GM19467 (cell line): ENCODE data around the gene PALM.

Experiments used
- ATAC-seq: cut with Tn5 transposase; IDR thresholded peaks from one replicate; pipeline ENCODE4 v1.9.1; 2021; ENCODE audit warnings: mild to moderate bottlenecking, moderate library complexity; ENCODE audit not compliant: unreplicated experiment

The PALM gene

GRCh38 chr19:750640-751423 is 42.1 kb downstream of the PALM start, which contains the start of gene MISP:
Gene MISP, plus strand, starts transcription at chr19:751112. Its CDS starts 5,835 bp downstream, at chr19:756947.
- ATAC-seq: no peak

- no peak for ATAC-seq
Observed at GRCh38 chr19:751501-752341, 43.0 kb downstream of the PALM start.

GRCh38 chr19:752652-753517 is 44.1 kb downstream of the PALM start:
- ATAC-seq: no peak

DNA sequence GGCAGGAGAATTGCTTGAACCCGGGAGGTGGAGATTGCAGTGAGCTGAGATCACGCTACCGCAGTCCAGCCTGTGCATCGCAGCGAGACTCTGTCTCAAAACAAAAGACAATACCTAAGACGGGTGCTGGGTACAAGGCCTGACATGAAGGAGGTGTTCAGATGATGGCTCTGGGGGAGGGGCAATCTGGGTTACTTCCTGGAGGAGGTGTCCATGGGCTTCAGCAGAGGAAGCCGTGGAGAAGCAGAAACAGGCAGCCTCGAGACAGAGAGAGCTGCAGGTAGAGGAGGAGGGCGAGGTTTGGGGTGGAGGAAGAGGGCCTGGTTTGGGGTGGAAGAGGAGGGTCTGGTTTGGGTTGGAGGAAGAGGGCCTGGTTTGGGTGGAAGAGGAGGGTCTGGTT is 45.8 kb downstream of the PALM start:
- ATAC-seq: no peak

- no peak for ATAC-seq
Observed at GRCh38 chr19:755063-755462, 46.3 kb downstream of the PALM start.

- no peak for ATAC-seq
Observed at GRCh38 chr19:756236-756635, 47.5 kb downstream of the PALM start.

- no peak for ATAC-seq
Observed at GRCh38 chr19:756821-757688, 48.3 kb downstream of the PALM start.

DNA sequence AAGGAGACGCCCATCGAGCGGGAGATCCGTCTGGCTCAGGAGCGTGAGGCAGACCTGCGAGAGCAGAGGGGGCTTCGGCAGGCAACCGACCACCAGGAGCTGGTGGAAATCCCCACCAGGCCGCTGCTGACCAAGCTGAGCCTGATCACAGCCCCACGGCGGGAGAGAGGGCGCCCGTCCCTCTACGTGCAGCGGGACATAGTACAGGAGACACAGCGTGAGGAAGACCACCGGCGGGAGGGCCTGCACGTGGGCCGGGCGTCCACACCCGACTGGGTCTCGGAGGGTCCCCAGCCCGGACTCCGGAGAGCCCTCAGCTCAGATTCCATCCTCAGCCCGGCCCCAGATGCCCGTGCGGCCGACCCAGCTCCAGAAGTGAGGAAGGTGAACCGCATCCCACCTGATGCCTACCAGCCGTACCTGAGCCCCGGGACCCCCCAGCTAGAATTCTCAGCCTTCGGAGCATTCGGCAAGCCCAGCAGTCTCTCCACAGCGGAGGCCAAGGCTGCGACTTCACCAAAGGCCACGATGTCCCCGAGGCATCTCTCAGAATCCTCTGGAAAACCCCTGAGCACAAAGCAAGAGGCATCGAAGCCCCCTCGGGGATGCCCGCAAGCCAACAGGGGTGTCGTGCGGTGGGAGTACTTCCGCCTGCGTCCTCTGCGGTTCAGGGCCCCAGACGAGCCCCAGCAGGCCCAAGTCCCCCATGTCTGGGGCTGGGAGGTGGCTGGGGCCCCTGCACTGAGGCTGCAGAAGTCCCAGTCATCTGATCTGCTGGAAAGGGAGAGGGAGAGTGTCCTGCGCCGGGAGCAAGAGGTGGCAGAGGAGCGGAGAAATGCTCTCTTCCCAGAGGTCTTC is 49.3 kb downstream of the PALM start:
- no peak for ATAC-seq

DNA sequence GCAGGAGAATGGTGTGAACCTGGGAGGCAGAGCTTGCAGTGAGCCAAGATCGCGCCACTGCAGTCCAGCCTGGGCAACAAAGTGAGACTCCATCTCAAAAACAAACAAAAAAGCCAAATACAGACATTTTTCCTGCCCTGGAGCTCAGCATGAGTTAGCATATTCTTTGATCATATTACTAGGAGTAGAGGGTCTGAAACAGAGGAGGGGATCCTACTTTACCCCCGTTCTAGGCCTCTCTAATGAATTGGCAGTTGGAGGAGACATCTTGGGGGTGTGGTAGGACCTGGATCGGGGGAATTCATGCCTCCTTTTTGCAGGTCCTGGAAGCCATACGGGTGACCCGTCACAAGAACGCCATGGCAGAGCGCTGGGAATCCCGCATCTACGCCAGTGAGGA is 54.4 kb downstream of the PALM start:
- ATAC-seq: no peak

GRCh38 chr19:763869-764268 is 55.1 kb downstream of the PALM start:
- no peak for ATAC-seq

- ATAC-seq: no peak
Observed at GRCh38 chr19:764301-764700, 55.6 kb downstream of the PALM start.

DNA sequence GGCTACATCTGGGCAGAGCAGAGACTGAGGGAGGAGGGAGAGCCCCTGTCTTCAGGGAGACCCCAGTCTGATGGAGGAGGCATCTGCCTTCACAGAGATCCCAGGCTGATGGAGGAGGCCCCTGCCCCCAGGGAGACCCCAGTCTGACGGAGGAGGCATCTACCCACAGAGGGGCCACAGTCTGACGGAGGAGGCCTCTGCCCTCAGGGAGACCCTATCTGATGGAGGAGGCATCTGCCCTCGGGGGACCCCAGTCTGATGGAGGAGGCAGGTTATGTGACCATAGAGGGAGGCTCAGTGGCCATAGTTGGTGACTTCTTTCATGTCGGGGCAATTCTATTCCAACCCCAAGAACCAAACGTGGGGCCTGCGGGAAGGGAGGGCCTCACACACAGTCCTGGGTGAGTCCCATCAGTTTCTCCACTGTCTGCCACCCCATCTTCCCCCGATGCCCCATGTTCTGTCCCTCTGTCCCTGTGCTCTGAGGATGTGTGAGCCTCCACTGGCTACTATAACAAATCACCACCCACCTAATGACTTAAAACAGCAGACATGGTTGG is 56.5 kb downstream of the PALM start:
- no peak for ATAC-seq

DNA sequence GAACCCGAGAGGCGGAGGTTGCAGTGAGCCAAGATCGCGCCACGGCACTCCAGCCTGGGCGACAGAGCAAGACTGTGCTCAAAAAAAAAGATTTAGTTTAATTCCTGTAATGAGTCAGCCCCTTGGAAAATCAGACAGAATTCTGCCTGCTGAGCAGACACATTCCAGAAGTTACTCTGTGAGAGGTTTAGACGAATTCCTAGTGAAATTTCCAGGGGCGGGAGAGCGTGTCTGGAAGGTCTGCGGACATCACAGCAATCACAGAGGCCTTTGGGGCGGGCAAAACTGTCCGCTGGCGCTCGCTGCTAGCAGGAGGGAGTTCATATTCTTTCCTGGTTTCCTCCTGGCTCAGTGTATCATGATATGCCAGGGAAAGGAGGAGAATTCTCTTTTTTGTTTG is 59.7 kb downstream of the PALM start:
- no peak for ATAC-seq

GRCh38 chr19:769616-770015 is 60.9 kb downstream of the PALM start:
- no peak for ATAC-seq

DNA sequence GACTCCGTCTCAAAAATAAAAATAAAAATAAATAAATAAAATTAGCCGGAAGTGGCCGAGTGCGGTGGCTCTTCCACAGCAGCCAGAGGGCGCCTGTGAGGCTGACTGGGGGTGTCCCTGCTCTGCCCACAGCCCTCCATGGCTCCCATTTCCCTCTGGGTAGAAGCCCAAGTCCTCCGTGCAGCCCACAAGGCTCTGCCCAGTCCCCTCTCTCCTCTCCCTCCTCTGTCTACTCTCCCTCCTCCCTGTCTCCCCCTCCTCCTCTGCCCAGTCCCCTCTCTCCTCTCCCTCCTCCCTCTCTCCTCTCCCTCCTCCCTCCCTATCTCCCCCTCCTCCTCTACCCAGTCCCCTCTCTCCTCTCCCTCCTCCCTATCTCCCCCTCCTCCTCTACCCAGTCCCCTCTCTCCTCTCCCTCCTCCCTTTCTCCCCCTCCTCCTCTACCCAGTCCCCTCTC is 62.6 kb downstream of the PALM start:
- ATAC-seq: no peak

DNA sequence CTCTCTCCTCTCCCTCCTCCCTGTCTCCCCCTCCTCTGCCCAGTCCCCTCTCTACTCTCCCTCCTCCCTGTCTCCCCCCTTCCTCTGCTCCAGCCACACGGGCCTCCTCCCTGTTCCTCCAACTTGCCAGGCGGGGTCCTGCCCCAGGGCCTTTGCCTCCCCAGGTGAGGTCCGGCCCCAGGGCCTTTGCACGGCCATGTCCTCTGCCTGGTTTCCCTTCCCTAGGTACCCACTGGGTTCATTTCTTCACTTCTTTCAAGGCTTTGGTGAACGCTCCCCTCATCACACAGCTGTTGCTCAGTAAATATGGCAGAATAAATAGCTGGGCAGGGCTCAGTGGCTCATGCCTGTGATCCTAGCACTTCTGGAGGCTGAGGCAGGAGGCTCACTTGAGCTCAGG is 63.3 kb downstream of the PALM start:
- ATAC-seq: no peak

DNA sequence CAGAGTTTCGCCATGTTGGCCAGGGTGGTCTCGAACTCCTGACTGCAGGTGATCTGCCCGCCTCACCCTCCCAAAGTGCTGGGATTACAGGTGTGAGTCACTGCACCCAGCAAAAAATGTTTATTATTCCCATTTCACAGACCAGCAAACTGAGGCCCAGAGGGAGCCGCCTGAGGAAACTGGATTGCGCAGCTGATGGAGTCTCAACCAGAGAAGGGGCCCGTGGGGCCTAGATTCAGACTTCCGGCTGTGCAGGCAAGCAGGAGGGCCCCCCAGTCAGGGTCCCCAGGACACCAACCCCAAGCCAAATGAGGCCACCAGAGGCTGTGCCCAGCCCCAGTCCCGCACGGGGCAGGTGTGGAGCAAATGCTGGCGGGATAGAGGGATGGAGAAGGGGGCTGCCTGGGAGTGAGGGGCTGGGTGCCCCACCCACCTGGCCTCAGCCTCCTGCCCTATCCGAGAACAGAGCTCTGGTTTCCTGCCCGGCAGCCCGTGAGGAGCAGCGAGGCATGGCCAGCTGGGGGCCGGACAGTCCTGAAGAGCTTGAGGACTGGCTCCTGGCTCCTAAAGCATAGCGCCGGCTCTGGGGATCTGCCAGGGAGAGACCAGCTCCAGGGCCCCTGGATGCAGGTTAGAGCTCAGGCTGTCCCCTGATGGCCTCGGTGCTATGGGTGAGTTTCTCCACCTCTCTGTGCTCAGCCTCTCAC is 64.1 kb downstream of the PALM start:
- ATAC-seq: no peak

DNA sequence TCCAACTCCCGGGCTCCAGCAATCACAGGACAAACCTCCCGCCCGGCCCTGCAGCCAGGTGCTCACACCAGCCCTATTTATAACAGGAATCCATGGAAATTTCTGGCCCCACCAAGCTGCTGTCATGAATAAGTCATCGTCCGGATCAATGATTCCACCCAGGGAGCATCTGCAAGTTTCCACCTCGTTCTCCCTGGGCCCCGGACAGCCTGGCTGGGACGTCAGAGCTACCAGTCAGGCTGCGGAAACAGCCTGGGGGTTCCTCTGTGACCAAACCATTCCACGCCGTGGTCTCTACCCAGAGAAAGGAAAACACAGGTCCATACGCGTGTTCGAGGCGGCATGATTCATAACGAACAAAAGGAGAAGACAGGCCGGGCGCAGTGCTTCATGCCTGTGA is 67.8 kb downstream of the PALM start:
- no peak for ATAC-seq
